Measurements from ENCODE around the gene CREB1. TPM values are rescaled to one million over a fixed set of nuclear protein-coding genes. Genes with fewer than 3 reads are reported as not detected.

The CREB1 gene
- total and polyA plus RNA-seq, 10 of the 15 experiments (the other 5 are each of a cell fraction or from before 2014, with no cell fraction given) = 13.4 to 76.9 (median 39.5) TPM

DNA sequence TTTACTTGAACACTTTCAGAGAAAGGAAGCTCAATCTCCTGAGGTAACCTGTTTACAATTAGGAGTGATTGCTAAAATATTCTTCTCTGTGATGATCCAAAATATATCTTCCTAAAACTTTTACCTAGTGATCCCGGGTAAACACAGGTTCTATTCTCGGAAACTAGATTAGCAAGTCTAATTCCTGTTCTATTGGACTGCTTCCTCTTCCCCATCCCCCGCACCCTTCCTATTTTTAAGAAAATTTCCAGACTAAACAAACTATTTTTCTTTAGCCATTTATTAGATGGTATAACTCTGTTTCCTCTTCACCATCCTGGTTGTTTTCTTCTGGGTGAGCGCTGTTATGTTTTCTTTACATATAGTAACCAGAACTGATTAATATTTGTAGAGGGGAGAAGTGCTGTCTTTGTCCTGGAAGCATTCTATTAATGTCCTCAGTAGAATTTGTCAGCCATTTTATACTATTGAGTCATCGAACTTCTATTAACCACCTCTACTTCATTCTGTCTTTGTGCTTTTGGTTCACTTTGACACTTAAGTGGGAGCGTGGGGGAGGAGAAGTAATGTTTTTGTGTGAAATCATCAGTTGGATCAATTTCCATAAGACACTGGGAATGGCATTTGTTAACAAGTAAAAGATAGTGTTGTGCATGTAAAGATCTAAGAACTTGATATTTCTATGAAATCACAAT, 31.8 kb downstream of the CREB1 start (continued):
- TF ChIP-seq, protein P1, sequence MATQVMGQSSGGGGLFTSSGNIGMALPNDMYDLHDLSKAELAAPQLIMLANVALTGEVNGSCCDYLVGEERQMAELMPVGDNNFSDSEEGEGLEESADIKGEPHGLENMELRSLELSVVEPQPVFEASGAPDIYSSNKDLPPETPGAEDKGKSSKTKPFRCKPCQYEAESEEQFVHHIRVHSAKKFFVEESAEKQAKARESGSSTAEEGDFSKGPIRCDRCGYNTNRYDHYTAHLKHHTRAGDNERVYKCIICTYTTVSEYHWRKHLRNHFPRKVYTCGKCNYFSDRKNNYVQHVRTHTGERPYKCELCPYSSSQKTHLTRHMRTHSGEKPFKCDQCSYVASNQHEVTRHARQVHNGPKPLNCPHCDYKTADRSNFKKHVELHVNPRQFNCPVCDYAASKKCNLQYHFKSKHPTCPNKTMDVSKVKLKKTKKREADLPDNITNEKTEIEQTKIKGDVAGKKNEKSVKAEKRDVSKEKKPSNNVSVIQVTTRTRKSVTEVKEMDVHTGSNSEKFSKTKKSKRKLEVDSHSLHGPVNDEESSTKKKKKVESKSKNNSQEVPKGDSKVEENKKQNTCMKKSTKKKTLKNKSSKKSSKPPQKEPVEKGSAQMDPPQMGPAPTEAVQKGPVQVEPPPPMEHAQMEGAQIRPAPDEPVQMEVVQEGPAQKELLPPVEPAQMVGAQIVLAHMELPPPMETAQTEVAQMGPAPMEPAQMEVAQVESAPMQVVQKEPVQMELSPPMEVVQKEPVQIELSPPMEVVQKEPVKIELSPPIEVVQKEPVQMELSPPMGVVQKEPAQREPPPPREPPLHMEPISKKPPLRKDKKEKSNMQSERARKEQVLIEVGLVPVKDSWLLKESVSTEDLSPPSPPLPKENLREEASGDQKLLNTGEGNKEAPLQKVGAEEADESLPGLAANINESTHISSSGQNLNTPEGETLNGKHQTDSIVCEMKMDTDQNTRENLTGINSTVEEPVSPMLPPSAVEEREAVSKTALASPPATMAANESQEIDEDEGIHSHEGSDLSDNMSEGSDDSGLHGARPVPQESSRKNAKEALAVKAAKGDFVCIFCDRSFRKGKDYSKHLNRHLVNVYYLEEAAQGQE (IDR thresholded peaks at IDR 0.05; ENCODE audit: low read depth, low read length) = no peak
- TF ChIP-seq NFIC (IDR thresholded peaks at IDR 0.05; ENCODE audit: low read depth, low read length) = no peak
- no peak for TF ChIP-seq TCF3 (IDR thresholded peaks at IDR 0.05; ENCODE audit: borderline replicate concordance, insufficient read depth, low read depth, low read length)

DNA sequence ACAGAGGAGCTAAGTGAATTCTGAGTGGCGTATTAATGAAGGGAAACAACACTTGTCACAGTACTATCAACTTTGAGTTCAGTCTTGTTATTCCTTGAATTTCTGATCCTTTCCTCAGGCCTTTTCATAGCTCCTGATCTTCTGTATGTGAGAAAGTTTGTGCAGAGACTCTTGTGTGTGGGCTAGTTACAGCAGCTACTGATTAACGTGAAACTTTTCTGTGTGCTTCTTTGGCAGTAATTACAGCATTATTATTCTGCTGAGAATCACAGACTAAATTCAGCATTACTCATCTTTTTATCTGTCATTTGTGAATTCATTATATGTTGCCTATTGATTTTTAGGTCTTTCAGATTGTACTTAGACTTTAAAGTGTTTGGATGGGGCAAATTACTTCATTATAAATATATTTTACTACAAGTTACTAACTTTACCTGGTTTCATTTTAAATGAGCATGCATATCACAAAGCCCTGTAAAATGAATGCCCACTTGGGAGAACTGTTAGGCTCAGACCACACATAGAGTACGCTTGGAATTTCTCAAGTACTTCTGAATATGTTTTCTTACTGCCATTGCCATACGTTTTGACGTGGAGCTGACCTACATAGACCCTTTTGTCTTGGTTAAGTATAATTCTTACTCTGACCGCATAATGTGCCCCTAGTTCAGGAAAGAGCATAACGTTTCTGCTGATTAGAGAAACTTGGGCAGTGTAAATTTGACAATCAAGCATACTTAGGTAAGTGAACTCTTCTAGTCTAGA, 36.2 kb downstream of the CREB1 start:
- no peak overlapping the region for H3K4me3 ChIP-seq
- no peaks in the 10 kb centered on the region for H3K27me3 ChIP-seq (replicated peaks in 1 of 2; ENCODE audit: control insufficient read depth in 2 of 2, insufficient read depth in 2 of 2, low read length in 1 of 2)
- DNase-seq (ENCODE audit: low read depth, low spot score) (no peak), ATAC-seq (no peak), FAIRE-seq (no peak)
- intact Hi-C loops (cut with micrococcal nuclease; ENCODE audit: unreplicated experiment) = no loop called here
- H3K9me3 ChIP-seq (replicated peaks; ENCODE audit: control insufficient read depth, insufficient read depth, low read length) = no peaks in the 10 kb centered on the region
- ChIA-PET SMC1A (ENCODE audit: uncharacterized antibody, unreplicated experiment) (interaction anchor here (0.7 to 2.9 kb wide), 5 partner anchors 11 to 100 kb away, joined by 3 to 7 read pairs (median 3); no protein-coding TSS in a partner anchor), RAD21 (ENCODE audit: unreplicated experiment) (interaction anchor here (1.4 kb wide), 1 partner anchor 11 kb away, joined by 5 read pairs; no protein-coding TSS in a partner anchor), POLR2A (interaction anchor here (0.6 to 1.4 kb wide), 2 partner anchors 35 to 106 kb away, joined by 4 to 9 read pairs; no protein-coding TSS in a partner anchor), CTCF (interaction anchor here (0.6 to 1.1 kb wide), 4 partner anchors 10 to 475 kb away, joined by 3 to 4 read pairs (median 3); no protein-coding TSS in a partner anchor)
- no peaks in the 10 kb centered on the region for H4K20me1 ChIP-seq (ENCODE audit: control insufficient read depth, insufficient read depth)
- no TSS peak for BruUV-seq (replicated peaks)
- peaks cover 0 to 19% of the 10 kb centered on the region in 2 experiments; a peak in 2 of 4 replicates for H3K36me3 ChIP-seq (ENCODE audit: control insufficient read depth in 2 of 2, insufficient read depth in 2 of 2, low read length in 1 of 2)
- H2AFZ ChIP-seq (ENCODE audit: control insufficient read depth, low read depth, low read length) = no peak overlapping the region
- H3K27ac ChIP-seq (ENCODE audit: control insufficient read depth, insufficient read depth) = no peak overlapping the region
- TF ChIP-seq CREB1 (IDR thresholded peaks at IDR 0.05; ENCODE audit: low read depth) = no peak
- 92% methylated on average over 7 of the region's 7 CpGs for WGBS (ENCODE audit: insufficient coverage, insufficient replicate concordance, low lambda C conversion rate, missing lambda C conversion rate)
- H3K79me2 ChIP-seq (ENCODE audit: control insufficient read depth, insufficient read depth, low read length) = no peaks in the 10 kb centered on the region
- H3K9ac ChIP-seq (ENCODE audit: control insufficient read depth, insufficient read depth, low read length) = no peak overlapping the region
- in situ Hi-C loops (cut with MboI) = no loop called here
- H3K4me2 ChIP-seq (ENCODE audit: control insufficient read depth, insufficient read depth) = no peak overlapping the region
- H3K4me1 ChIP-seq (ENCODE audit: control insufficient read depth, insufficient read depth, low read length) = no peaks in the 10 kb centered on the region
